WTC11 (cell line): ENCODE measurements around the gene AMPD3. TPM values are rescaled to one million over a fixed set of nuclear protein-coding genes. Genes with fewer than 3 reads are reported as not detected.

Experiments
- ATAC-seq: fragments of 200-7000 bp; cut with Tn5 transposase; 2 replicates; pipeline ENCODE4 v1.10.0; 2021; ENCODE audit warnings: mild to moderate bottlenecking, moderate library complexity
- CTCF ChIA-PET: fragments of 300-600 bp; sonication (Branson Sonifier 250); formaldehyde crosslinking; loops from one replicate; lab custom pipeline; 2021; ENCODE audit warnings: antibody characterized with exemption; lab: Charles Lee
- POLR2A ChIA-PET: fragments of 350-600 bp; sonication (Branson Sonifier 250); formaldehyde crosslinking; loops from one replicate; lab custom pipeline; 2021; ENCODE audit warnings: antibody characterized with exemption; lab: Charles Lee
- DNase-seq: peaks from one replicate; pipeline ENCODE4 v3.0.0; 2021; ENCODE audit warnings: low spot score
- H3K27ac Mint-ChIP-seq: 2 replicates; pipeline ENCODE4 v1.8.0; 2021; ENCODE audit warnings: mixed read lengths
- H3K27me3 Mint-ChIP-seq: 2 replicates; pipeline ENCODE4 v1.8.0; 2021; ENCODE audit warnings: low read depth, mild to moderate bottlenecking, moderate library complexity, mixed read lengths
- H3K36me3 Mint-ChIP-seq: 2 replicates; pipeline ENCODE4 v1.8.0; 2021; ENCODE audit warnings: mixed read lengths
- H3K4me1 Mint-ChIP-seq: 2 replicates; pipeline ENCODE4 v1.8.0; 2022; ENCODE audit warnings: mixed read lengths
- H3K4me3 Mint-ChIP-seq: 2 replicates; pipeline ENCODE4 v1.8.0; 2021; ENCODE audit warnings: mild to moderate bottlenecking, moderate library complexity, mixed read lengths
- H3K9me3 Mint-ChIP-seq: 2 replicates; pipeline ENCODE4 v1.8.0; 2021; ENCODE audit warnings: mixed read lengths
- AFF4 ChIP-seq: sonication (generic); formaldehyde crosslinking; IDR thresholded peaks from 2 replicates; pipeline ENCODE4 v1.8.1; 2023; ENCODE audit warnings: mild to moderate bottlenecking, missing genetic modification reagents, borderline replicate concordance
- EMX1 ChIP-seq: fragments of 250-450 bp; sonication (Bioruptor Pico); IDR thresholded peaks from 2 replicates; pipeline ENCODE4 v1.8.0; 2021; ENCODE audit warnings: mild to moderate bottlenecking
- FOXJ3 ChIP-seq: sonication (generic); formaldehyde crosslinking; IDR thresholded peaks from 2 replicates; pipeline ENCODE4 v1.9.0; 2021; ENCODE audit warnings: missing genetic modification reagents, mild to moderate bottlenecking, borderline replicate concordance
- JAZF1 ChIP-seq: fragments of 250-450 bp; sonication (Bioruptor Pico); IDR thresholded peaks from 2 replicates; pipeline ENCODE4 v1.9.0; 2021; ENCODE audit warnings: moderate library complexity, mild to moderate bottlenecking, inconsistent platforms
- KAT7 ChIP-seq: sonication (generic); formaldehyde crosslinking; IDR thresholded peaks from 2 replicates; pipeline ENCODE4 v1.8.1; 2023; ENCODE audit warnings: missing genetic modification reagents, mild to moderate bottlenecking, borderline replicate concordance
- NFE2L1 ChIP-seq: sonication (generic); formaldehyde crosslinking; IDR thresholded peaks from 2 replicates; pipeline ENCODE4 v1.8.1; 2023; ENCODE audit warnings: missing genetic modification reagents
- NFYB ChIP-seq: sonication (generic); formaldehyde crosslinking; conservative IDR thresholded peaks from 2 replicates; pipeline ENCODE4 v1.8.0; 2022; ENCODE audit warnings: low read depth, missing genetic modification reagents
- NR3C1 ChIP-seq: sonication (generic); formaldehyde crosslinking; conservative IDR thresholded peaks from 2 replicates; pipeline ENCODE4 v1.8.1; 2023; ENCODE audit warnings: low read depth, mild to moderate bottlenecking, missing genetic modification reagents
- SOX15 ChIP-seq: fragments of 250-450 bp; sonication (Bioruptor Pico); IDR thresholded peaks from 2 replicates; pipeline ENCODE4 v1.9.0; 2021; ENCODE audit warnings: mild to moderate bottlenecking
- TEAD4 ChIP-seq: sonication (generic); formaldehyde crosslinking; IDR thresholded peaks from 2 replicates; pipeline ENCODE4 v1.8.0; 2022; ENCODE audit warnings: mild to moderate bottlenecking, missing genetic modification reagents
- TP53 ChIP-seq: sonication (generic); formaldehyde crosslinking; IDR thresholded peaks from 2 replicates; pipeline ENCODE4 v1.8.1; 2023; ENCODE audit warnings: mild to moderate bottlenecking, missing genetic modification reagents
- ZNF263 ChIP-seq: sonication (generic); formaldehyde crosslinking; IDR thresholded peaks from 2 replicates; pipeline ENCODE4 v1.8.1; 2022; ENCODE audit warnings: low read depth, mild to moderate bottlenecking, moderate library complexity, missing genetic modification reagents
- ZNF396 ChIP-seq: fragments of 250-450 bp; sonication (Bioruptor Pico); IDR thresholded peaks from 2 replicates; pipeline ENCODE4 v1.8.0; 2021; ENCODE audit warnings: mild to moderate bottlenecking, moderate library complexity, borderline replicate concordance
- ZNF512 ChIP-seq: sonication (generic); formaldehyde crosslinking; IDR thresholded peaks from 2 replicates; pipeline ENCODE4 v1.8.1; 2022; ENCODE audit warnings: missing genetic modification reagents, borderline replicate concordance
- total RNA-seq: library from RNA; stranded (reverse); gene quantifications from 3 replicates; pipeline ENCODE4 v1.2.3, GENCODE V29; 2021
- TF ChIP-seq, protein P1 (sequence below): sonication (generic); formaldehyde crosslinking; IDR thresholded peaks from 2 replicates; pipeline ENCODE4 v1.8.1; 2023; ENCODE audit warnings: mild to moderate bottlenecking, moderate library complexity, missing genetic modification reagents
- TF ChIP-seq, protein P2 (sequence below): sonication (generic); formaldehyde crosslinking; IDR thresholded peaks from 2 replicates; pipeline ENCODE4 v1.8.0; 2022; ENCODE audit warnings: mild to moderate bottlenecking, missing genetic modification reagents
- TF ChIP-seq, protein P3 (sequence below): fragments of 250-450 bp; sonication (Bioruptor Pico); IDR thresholded peaks from 2 replicates; pipeline ENCODE4 v2.1.2; 2022; ENCODE audit warnings: mild to moderate bottlenecking, moderate library complexity
- TF ChIP-seq, protein P4 (sequence below): sonication (generic); formaldehyde crosslinking; conservative IDR thresholded peaks from 2 replicates; pipeline ENCODE4 v1.8.1; 2023; ENCODE audit warnings: mild to moderate bottlenecking, low read depth, missing genetic modification reagents, moderate library complexity

Gene AMPD3
- total RNA-seq, 1 experiment from 2014 or later: 6.4 TPM

DNA sequence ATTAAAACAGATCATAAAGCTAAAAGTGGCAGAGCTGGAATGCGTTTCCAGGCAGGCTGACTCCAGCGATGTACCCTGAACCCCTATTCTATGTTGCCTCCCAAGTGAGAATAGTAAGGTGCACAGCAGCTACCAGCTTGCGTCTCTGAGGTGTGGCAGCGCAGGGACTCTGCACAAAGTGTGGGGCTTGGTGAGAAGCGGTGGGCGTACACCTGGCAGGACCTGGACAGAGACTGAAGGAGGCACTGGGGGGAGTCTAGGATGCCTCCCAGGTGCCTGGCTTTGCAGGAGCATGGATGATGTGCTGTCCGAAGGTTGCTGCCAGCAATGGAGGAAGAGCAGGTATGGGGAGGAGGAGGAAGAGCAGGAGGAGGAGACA lies 42.9 kb downstream of the AMPD3 start:
- TF ChIP-seq NR3C1 (CRISPR knock-in tag) (no peak), KAT7 (CRISPR knock-in tag) (no peak), TEAD4 (CRISPR knock-in tag) (no peak), FOXJ3 (CRISPR knock-in tag) (no peak), JAZF1 (no peak), AFF4 (no peak), ZNF396 (no peak), NFYB (no peak), ZNF512 (CRISPR knock-in tag) (no peak), NFE2L1 (no peak), SOX15 (CRISPR knock-in tag) (no peak), ZNF263 (CRISPR knock-in tag) (no peak), EMX1 (CRISPR knock-in tag) (no peak), TP53 (no peak)
- TF ChIP-seq, protein P1, sequence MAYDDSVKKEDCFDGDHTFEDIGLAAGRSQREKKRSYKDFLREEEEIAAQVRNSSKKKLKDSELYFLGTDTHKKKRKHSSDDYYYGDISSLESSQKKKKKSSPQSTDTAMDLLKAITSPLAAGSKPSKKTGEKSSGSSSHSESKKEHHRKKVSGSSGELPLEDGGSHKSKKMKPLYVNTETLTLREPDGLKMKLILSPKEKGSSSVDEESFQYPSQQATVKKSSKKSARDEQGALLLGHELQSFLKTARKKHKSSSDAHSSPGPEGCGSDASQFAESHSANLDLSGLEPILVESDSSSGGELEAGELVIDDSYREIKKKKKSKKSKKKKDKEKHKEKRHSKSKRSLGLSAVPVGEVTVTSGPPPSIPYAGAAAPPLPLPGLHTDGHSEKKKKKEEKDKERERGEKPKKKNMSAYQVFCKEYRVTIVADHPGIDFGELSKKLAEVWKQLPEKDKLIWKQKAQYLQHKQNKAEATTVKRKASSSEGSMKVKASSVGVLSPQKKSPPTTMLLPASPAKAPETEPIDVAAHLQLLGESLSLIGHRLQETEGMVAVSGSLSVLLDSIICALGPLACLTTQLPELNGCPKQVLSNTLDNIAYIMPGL (CRISPR knock-in tag): no peak
- TF ChIP-seq, protein P2, sequence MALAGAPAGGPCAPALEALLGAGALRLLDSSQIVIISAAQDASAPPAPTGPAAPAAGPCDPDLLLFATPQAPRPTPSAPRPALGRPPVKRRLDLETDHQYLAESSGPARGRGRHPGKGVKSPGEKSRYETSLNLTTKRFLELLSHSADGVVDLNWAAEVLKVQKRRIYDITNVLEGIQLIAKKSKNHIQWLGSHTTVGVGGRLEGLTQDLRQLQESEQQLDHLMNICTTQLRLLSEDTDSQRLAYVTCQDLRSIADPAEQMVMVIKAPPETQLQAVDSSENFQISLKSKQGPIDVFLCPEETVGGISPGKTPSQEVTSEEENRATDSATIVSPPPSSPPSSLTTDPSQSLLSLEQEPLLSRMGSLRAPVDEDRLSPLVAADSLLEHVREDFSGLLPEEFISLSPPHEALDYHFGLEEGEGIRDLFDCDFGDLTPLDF (CRISPR knock-in tag): no peak
- TF ChIP-seq, protein P3, sequence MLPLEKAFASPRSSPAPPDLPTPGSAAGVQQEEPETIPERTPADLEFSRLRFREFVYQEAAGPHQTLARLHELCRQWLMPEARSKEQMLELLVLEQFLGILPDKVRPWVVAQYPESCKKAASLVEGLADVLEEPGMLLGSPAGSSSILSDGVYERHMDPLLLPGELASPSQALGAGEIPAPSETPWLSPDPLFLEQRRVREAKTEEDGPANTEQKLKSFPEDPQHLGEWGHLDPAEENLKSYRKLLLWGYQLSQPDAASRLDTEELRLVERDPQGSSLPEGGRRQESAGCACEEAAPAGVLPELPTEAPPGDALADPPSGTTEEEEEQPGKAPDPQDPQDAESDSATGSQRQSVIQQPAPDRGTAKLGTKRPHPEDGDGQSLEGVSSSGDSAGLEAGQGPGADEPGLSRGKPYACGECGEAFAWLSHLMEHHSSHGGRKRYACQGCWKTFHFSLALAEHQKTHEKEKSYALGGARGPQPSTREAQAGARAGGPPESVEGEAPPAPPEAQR: no peak
- TF ChIP-seq, protein P4, sequence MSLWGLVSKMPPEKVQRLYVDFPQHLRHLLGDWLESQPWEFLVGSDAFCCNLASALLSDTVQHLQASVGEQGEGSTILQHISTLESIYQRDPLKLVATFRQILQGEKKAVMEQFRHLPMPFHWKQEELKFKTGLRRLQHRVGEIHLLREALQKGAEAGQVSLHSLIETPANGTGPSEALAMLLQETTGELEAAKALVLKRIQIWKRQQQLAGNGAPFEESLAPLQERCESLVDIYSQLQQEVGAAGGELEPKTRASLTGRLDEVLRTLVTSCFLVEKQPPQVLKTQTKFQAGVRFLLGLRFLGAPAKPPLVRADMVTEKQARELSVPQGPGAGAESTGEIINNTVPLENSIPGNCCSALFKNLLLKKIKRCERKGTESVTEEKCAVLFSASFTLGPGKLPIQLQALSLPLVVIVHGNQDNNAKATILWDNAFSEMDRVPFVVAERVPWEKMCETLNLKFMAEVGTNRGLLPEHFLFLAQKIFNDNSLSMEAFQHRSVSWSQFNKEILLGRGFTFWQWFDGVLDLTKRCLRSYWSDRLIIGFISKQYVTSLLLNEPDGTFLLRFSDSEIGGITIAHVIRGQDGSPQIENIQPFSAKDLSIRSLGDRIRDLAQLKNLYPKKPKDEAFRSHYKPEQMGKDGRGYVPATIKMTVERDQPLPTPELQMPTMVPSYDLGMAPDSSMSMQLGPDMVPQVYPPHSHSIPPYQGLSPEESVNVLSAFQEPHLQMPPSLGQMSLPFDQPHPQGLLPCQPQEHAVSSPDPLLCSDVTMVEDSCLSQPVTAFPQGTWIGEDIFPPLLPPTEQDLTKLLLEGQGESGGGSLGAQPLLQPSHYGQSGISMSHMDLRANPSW (CRISPR knock-in tag): no peak
- H3K4me3 Mint-ChIP-seq: no peak overlapping the region
- no peak for ATAC-seq
- peaks cover 7% of the 10 kb centered on the region for H3K9me3 Mint-ChIP-seq
- ChIA-PET CTCF (interaction anchor here (0.5 to 1.4 kb wide), 2 partner anchors 84 to 796 kb away, joined by 3 read pairs; no protein-coding TSS in a partner anchor), POLR2A (no interaction called here)
- H3K4me1 Mint-ChIP-seq: peaks cover 2% of the 10 kb centered on the region
- DNase-seq: no peak
- no peak overlapping the region for H3K27ac Mint-ChIP-seq
- H3K27me3 Mint-ChIP-seq: no peaks in the 10 kb centered on the region
- H3K36me3 Mint-ChIP-seq: peaks cover 19% of the 10 kb centered on the region
